Measurements from ENCODE around the gene CCR1. TPM values are rescaled to one million over a fixed set of nuclear protein-coding genes. Genes with fewer than 3 reads are reported as not detected.

The CCR1 gene
- total and polyA plus RNA-seq, 9 of the 15 experiments (the other 6 are each of a cell fraction or from before 2014, with no cell fraction given): not detected

DNA sequence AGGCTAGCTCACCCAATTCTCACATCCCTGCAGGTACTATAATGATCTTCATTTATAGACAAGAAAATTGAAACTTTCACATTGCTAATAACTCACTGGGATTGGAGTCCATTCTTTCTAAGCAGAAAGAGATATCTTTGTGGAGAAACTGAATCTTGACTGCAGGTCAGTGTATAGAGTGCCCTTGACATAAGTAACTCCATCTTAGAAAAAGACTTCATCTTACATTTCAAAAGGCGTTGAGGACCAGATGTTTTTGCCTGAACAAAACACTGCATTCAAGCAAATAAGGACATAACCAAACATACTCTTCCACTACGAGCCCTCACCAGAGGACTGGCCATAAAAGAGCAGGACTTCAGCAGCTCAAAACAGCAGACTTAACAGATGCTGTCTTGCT lies 27.3 kb upstream of the CCR1 start (continued):
- TF ChIP-seq MEF2D (tag; conservative IDR thresholded peaks at IDR 0.05; ENCODE audit: low read depth) (no peak), ZFP1 (CRISPR knock-in tag; IDR thresholded peaks at IDR 0.05) (0 out of 2 replicates have a peak, but pooled peaks have one; percentile 25), ZBTB17 (CRISPR knock-in tag; IDR thresholded peaks at IDR 0.05) (peak; percentile 92), ZNF133 (CRISPR knock-in tag; IDR thresholded peaks at IDR 0.05) (no peak), ZNF707 (CRISPR knock-in tag; conservative IDR thresholded peaks at IDR 0.05) (no peak), ZBTB1 (CRISPR knock-in tag; IDR thresholded peaks at IDR 0.05; ENCODE audit: borderline replicate concordance, low read depth) (no peak), MBD2 (IDR thresholded peaks at IDR 0.05; ENCODE audit: borderline replicate concordance, low read depth) (no peak), CCAR2 (IDR thresholded peaks at IDR 0.05; ENCODE audit: low read depth, low read length) (no peak), ZNF766 (CRISPR knock-in tag; conservative IDR thresholded peaks at IDR 0.05) (no peak), ARHGAP35 (IDR thresholded peaks at IDR 0.05; ENCODE audit: partially characterized antibody) (no peak), TSC22D4 (tag; IDR thresholded peaks at IDR 0.05) (no peak), ZNF121 (CRISPR knock-in tag; conservative IDR thresholded peaks at IDR 0.05) (no peak), HCFC1 (IDR thresholded peaks at IDR 0.05; ENCODE audit: low read depth, low read length) (no peak), POLR3A (IDR thresholded peaks at IDR 0.05; ENCODE audit: borderline replicate concordance, extremely low read depth, insufficient read depth, insufficient read length) (no peak), PRMT5 (CRISPR knock-in tag; IDR thresholded peaks at IDR 0.05) (no peak), POLR2G (IDR thresholded peaks at IDR 0.05; ENCODE audit: low read depth, low read length) (no peak), NFE2 (IDR thresholded peaks at IDR 0.05; ENCODE audit: low read depth) (no peak)
- TF ChIP-seq, protein P1, sequence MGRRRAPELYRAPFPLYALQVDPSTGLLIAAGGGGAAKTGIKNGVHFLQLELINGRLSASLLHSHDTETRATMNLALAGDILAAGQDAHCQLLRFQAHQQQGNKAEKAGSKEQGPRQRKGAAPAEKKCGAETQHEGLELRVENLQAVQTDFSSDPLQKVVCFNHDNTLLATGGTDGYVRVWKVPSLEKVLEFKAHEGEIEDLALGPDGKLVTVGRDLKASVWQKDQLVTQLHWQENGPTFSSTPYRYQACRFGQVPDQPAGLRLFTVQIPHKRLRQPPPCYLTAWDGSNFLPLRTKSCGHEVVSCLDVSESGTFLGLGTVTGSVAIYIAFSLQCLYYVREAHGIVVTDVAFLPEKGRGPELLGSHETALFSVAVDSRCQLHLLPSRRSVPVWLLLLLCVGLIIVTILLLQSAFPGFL (CRISPR knock-in tag; IDR thresholded peaks at IDR 0.05): no peak
- TF ChIP-seq, protein P2, sequence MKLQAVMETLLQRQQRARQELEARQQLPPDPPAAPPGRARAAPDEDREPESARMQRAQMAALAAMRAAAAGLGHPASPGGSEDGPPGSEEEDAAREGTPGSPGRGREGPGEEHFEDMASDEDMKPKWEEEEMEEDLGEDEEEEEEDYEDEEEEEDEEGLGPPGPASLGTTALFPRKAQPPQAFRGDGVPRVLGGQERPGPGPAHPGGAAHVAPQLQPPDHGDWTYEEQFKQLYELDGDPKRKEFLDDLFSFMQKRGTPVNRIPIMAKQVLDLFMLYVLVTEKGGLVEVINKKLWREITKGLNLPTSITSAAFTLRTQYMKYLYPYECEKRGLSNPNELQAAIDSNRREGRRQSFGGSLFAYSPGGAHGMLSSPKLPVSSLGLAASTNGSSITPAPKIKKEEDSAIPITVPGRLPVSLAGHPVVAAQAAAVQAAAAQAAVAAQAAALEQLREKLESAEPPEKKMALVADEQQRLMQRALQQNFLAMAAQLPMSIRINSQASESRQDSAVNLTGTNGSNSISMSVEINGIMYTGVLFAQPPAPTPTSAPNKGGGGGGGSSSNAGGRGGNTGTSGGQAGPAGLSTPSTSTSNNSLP (IDR thresholded peaks at IDR 0.05; ENCODE audit: borderline replicate concordance, low read depth, low read length): no peak
- TF ChIP-seq, protein P3, sequence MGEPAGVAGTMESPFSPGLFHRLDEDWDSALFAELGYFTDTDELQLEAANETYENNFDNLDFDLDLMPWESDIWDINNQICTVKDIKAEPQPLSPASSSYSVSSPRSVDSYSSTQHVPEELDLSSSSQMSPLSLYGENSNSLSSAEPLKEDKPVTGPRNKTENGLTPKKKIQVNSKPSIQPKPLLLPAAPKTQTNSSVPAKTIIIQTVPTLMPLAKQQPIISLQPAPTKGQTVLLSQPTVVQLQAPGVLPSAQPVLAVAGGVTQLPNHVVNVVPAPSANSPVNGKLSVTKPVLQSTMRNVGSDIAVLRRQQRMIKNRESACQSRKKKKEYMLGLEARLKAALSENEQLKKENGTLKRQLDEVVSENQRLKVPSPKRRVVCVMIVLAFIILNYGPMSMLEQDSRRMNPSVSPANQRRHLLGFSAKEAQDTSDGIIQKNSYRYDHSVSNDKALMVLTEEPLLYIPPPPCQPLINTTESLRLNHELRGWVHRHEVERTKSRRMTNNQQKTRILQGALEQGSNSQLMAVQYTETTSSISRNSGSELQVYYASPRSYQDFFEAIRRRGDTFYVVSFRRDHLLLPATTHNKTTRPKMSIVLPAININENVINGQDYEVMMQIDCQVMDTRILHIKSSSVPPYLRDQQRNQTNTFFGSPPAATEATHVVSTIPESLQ (CRISPR knock-in tag; IDR thresholded peaks at IDR 0.05): no peak
- TF ChIP-seq, protein P4, sequence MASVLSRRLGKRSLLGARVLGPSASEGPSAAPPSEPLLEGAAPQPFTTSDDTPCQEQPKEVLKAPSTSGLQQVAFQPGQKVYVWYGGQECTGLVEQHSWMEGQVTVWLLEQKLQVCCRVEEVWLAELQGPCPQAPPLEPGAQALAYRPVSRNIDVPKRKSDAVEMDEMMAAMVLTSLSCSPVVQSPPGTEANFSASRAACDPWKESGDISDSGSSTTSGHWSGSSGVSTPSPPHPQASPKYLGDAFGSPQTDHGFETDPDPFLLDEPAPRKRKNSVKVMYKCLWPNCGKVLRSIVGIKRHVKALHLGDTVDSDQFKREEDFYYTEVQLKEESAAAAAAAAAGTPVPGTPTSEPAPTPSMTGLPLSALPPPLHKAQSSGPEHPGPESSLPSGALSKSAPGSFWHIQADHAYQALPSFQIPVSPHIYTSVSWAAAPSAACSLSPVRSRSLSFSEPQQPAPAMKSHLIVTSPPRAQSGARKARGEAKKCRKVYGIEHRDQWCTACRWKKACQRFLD (CRISPR knock-in tag; IDR thresholded peaks at IDR 0.05): peak; percentile 59; the same call in 1 of the 2 replicates
- TF ChIP-seq, protein P5, sequence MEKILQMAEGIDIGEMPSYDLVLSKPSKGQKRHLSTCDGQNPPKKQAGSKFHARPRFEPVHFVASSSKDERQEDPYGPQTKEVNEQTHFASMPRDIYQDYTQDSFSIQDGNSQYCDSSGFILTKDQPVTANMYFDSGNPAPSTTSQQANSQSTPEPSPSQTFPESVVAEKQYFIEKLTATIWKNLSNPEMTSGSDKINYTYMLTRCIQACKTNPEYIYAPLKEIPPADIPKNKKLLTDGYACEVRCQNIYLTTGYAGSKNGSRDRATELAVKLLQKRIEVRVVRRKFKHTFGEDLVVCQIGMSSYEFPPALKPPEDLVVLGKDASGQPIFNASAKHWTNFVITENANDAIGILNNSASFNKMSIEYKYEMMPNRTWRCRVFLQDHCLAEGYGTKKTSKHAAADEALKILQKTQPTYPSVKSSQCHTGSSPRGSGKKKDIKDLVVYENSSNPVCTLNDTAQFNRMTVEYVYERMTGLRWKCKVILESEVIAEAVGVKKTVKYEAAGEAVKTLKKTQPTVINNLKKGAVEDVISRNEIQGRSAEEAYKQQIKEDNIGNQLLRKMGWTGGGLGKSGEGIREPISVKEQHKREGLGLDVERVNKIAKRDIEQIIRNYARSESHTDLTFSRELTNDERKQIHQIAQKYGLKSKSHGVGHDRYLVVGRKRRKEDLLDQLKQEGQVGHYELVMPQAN (IDR thresholded peaks at IDR 0.05; ENCODE audit: borderline replicate concordance): no peak

All from K562 (cell line).